HG03039 (cell line): ENCODE results near the gene C1GALT1C1L.
"Not testable (repeated sequence)": the region's sequence is repeated elsewhere in the genome, so short reads cannot be mapped to it uniquely, and the experiment has no call there.

Experiments
- ATAC-seq: cut with Tn5 transposase; IDR thresholded peaks from one replicate; pipeline ENCODE4 v1.9.1; 2021; ENCODE audit warnings: mild to moderate bottlenecking, moderate library complexity; ENCODE audit not compliant: unreplicated experiment

The C1GALT1C1L gene

DNA sequence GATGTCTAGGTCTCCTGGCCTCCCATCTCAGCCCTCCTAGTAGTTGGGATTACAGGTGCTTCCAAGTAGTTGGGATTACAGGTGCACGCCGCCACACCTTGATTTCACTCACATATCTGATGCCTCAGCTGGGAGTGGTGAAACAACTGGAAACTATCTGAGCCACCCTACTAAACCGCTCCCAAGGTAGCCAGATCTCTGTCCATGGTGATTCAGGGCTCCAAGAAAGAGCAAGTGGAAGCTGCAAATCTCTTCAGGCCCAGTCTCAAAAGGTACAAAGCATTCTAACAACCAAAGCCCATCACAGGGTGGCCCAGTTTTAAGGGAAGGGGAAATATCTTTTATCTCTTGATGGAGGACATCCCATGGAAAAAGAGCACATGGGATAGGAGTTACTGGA lies 19.0 kb downstream of the C1GALT1C1L start:
- no peak for ATAC-seq

DNA sequence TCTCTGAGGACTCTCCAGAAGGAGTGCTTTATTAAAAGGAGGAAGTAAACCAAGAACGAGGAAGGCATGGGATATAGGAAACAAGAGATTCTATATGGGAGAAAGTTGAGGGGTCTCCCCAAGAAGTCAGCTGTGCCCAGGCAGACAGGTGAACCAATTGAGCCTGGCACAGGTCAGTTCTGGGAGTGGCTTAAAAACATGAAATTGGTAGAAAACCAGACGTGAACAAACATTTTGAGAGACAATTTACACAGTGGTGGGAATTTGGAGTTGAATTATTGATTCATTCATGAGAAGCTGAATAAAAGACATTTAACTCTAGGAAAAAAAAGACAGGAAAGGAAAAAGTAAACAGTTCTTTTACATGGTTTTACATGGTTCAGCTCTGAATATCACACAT lies 22.7 kb downstream of the C1GALT1C1L start:
- no peak for ATAC-seq

DNA sequence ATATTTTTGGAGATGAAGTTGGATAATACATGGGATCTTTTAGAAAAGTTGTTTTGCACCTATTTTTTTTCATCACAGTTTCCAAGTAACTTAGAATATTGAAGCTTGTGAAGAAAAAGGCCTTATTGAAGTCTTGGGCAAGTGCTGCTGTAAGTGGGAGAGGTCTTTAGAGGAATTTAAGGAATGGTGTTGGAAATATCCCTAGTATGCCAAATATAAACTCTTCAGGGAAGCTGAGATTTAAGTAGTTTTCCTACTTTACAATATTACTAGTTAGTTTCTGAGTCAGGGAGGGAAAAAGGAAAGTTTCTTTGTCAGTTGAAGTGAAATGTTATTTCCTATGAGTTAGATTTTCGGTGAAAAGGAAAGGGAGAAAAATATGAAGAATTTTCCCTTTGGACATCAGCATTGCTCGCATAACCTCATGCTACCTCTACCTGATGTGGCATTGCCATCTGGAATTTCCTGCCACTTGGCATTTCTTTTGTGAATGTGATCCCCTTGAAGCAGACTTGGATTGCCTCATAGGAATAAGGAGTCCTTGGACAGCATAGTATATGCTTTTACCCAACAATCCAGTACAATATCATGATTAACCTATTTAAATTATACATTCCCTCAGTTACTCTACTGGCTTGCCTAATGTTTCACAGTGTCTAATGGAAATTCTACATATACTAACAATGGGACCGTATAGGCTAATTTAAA lies 27.1 kb downstream of the C1GALT1C1L start:
- no peak for ATAC-seq

DNA sequence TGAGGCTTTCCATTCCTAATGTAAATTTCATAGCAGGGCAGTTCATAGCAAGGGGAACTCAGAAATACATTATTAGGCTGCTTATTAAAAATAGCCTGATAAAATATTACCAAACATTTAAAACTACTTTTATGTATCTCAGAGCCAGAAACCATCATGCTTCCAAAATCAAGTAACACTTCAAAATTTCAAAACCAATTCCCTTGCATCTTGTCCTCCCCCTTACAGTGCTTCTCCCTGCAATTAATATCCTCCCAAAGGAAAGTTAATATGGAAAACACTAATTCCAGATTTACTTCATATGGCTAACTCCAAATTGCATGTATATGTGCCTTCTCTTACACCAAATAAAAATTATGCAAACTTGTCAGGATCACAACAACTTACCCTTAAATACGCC lies 32.5 kb downstream of the C1GALT1C1L start:
- no peak for ATAC-seq

DNA sequence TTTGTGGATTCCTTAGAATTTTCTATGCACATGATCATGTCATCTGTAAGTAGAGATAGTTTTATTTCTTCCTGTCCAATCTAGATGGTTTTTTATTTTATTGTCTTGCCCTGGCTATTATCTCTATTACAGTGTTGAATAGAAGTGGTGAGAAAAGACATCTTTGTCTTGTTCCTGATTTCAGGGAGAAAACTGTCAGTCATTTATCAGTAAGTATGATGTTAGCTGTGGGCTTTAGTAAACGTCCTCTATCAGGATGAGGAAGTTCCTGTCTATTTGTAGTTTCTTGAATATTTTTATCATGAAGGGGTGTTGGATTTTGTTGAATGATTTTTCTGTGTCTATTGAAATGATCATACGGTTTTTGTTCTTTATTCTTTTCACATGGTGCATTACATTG lies 33.9 kb downstream of the C1GALT1C1L start:
- ATAC-seq = no peak

DNA sequence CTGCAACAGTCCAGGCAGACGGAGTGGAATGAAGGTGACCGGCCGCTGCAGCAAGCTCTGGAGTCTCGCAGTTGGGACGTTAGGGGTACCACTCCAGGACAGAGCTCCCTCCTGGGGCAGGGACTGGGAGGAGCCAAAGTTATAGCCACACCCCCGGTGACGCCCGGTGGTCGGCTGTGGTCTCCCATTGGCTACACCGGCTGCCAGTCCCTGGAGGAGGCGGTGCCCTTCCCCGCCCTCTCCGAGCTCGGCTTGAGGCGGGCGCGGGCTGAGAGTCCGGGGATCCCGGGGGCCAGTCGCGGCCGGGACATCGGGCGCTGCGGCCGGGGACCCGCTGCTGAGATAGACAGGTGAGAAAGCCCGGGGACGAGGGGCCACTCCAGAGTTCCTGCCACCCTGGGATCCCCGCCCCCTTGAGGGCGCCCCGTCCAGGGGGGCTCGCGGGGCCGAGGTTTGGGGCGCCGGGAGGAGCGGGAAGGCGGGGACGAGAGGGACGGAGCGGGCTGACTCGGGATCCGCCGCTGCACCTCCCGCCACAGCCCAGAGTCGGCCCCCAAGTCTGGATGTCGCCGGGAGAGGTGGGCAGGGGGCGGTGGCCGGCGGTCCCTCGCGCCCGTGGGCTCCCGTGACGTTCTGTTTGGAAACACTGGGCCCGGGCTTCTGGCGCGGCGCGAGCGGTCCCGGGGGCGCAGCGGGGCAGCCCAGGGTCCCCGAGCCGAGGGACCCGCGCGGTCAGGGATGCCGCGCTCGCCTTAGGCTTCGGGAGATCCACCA lies 39.0 kb downstream of the C1GALT1C1L start, which contains the start of gene PLEKHH2:
Gene PLEKHH2, plus strand, starts transcription at position 231 of the 774 bp plus-strand sequence. CDS start 7,414 bp downstream, outside the sequence.
- ATAC-seq = peak; percentile 100

DNA sequence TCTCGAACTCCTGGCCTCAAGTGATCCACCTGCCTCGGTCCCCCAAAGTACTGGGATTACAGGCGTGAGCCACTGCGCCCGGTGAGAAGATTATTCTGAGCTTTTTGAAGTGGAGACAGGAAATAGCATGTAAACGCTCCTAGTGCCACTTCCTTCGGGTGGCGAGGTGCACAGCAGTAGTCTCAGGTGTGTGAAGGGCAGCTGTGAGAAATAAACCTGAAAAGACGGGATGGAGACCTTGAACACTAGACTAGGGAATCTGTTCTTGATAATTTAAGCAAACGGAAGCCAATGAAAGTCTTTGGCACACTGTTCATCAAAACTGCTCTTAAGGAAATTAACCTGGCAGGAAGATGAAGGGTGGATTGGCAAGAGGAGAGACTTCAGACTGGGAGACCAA lies 39.6 kb downstream of the C1GALT1C1L start:
- no peak for ATAC-seq

DNA sequence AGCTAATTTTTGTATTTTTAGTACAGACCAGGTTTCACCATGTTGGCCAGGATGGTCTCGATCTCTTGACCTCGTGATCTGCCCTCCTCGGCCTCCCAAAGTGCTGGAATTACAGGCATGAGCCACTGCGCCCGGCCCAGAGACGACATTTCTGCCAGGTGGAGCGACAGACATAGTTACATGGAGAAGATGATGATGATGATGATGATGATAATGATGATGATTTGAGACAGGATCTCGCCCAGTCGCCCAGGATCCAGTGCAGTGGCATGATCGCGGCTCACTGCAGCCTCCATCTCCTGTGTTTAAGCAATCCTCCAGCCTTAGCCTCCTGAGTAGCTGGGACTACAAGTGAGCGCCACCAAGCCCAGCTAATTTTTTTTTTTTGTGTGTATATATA lies 40.1 kb downstream of the C1GALT1C1L start:
- not testable (repeated sequence) for ATAC-seq

DNA sequence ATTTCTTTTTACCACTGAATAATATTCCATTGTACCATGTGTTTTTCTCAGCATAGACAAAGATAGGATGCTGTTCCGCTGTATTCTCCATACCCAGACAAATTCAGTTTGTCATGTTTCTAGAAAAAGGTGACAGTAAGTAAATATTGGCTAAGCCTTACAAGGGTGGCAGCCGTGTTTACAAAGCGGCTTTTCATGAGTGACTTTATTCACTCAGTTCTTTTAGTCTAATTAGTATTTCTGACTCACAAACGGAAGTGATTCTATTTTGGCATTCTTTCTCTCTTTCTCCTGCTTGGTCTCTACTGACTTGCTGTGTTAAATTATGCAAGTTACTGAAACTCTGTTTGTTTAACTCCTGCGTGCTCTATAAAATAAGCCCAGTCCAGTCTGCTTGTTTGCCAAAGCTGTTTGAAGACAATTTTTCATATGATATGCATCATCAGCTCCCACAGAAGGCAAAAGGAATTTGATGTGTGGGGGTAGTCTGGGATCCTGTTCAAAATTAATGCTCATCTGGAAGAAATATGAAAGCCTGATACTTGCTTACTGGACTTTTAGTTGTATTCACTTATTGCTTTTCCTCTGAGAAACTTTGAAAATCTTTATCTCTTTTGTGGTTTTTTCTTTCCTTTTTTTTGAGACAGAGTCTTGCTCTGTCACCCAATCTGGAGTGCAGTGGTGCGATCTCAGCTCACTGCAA lies 41.5 kb downstream of the C1GALT1C1L start:
- ATAC-seq = no peak

DNA sequence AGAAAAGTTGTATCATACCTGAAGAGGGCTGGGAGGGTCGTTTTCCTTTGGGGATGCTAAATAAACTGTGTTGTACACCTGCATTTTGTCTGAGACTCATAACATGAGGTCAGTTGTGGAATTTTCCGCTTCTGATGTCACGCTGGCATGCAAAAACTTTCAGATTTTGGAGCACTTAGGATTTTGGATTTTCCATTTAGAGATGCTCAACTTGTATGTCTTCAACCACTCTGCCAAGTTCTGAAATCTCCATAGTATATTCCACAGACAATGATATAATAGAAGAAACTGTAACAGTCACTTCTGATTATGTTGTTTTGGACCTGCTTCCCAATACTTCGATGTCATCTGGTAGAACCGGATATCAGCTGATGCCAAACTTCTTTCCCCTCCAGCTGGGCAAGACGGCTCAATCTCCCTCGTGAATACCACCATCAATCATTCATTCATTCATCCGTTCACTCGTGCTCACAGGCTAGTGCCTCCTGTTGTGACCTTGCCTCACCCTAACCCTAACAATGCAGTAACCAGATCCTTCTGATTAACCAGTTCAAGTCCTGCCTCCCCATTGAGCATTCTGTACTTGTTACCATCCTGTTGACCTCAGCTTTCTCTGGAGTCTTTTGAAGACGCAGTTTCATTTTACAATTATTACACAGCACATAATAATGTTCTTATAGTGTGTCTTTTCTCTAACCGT lies 44.5 kb downstream of the C1GALT1C1L start:
- no peak for ATAC-seq
